Measurements from ENCODE around the gene LGALS9. TPM values are rescaled to one million over a fixed set of nuclear protein-coding genes. Genes with fewer than 3 reads are reported as not detected.

The LGALS9 gene
- total RNA-seq, 1 donor from 2014 or later: 0.54 TPM

DNA sequence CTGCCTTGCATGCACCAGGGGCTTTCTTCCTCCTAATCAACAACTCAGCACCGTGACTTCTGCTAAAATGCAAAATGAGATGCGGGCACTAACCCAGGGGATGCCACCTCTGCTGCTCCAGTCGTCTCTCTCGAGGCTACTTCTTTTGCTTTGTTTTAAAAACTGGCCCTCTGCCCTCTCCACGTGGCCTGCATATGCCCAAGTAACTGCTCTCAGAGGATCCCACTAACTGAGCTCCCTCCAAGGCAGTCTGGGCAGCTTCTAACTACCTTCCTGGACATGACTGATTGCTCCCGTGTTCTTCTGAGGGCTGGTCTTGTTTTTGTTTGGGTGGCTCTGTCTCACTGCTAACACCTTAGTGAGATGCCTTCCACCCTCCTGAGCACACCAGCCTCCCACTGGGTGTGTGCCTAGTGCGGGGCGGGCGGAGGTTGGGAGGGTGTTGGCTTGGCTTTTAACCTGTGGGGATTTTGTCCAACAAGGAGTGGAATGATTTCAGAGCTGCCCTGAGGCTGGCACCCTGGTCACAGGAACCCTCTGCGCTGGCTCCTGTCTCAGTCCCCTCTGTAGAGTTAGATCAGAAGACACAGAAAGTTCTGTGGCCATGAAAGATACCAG lies 8.9 kb upstream of the LGALS9 start:
- Histone ChIP-seq H2AFZ (replicated peaks) (no peak overlapping the region), H3K4me2 (no peak overlapping the region), H3K9me3 (ENCODE audit: low read depth) (no peaks in the 10 kb centered on the region), H3K27ac (no peak overlapping the region), H3K4me3 (no peak overlapping the region), H3K36me3 (no peaks in the 10 kb centered on the region), H3K79me2 (ENCODE audit: low read depth) (no peaks in the 10 kb centered on the region), H3K9ac (no peak overlapping the region), H4K20me1 (ENCODE audit: low read depth) (no peaks in the 10 kb centered on the region), H3K4me1 (peaks cover 5% of the 10 kb centered on the region), H3F3A (ENCODE audit: low read depth) (no peaks in the 10 kb centered on the region), H3K27me3 (no peaks in the 10 kb centered on the region)
- Mint-ChIP-seq H3K4me3 (no peak overlapping the region), H3K27me3 (ENCODE audit: insufficient read depth, low read depth) (no peaks in the 10 kb centered on the region), H3K4me1 (no peaks in the 10 kb centered on the region), H3K36me3 (peaks cover 6% of the 10 kb centered on the region), H3K27ac (no peak overlapping the region), H3K9me3 (no peaks in the 10 kb centered on the region)
- TF ChIP-seq EZH2 (IDR thresholded peaks at IDR 0.05) (no peak), EZH2phosphoT487 (IDR thresholded peaks at IDR 0.05) (no peak)
- TF ChIP-seq, protein P1, sequence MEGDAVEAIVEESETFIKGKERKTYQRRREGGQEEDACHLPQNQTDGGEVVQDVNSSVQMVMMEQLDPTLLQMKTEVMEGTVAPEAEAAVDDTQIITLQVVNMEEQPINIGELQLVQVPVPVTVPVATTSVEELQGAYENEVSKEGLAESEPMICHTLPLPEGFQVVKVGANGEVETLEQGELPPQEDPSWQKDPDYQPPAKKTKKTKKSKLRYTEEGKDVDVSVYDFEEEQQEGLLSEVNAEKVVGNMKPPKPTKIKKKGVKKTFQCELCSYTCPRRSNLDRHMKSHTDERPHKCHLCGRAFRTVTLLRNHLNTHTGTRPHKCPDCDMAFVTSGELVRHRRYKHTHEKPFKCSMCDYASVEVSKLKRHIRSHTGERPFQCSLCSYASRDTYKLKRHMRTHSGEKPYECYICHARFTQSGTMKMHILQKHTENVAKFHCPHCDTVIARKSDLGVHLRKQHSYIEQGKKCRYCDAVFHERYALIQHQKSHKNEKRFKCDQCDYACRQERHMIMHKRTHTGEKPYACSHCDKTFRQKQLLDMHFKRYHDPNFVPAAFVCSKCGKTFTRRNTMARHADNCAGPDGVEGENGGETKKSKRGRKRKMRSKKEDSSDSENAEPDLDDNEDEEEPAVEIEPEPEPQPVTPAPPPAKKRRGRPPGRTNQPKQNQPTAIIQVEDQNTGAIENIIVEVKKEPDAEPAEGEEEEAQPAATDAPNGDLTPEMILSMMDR (IDR thresholded peaks at IDR 0.05): no peak
- DNase-seq (ENCODE audit: low spot score): no peak

DNA sequence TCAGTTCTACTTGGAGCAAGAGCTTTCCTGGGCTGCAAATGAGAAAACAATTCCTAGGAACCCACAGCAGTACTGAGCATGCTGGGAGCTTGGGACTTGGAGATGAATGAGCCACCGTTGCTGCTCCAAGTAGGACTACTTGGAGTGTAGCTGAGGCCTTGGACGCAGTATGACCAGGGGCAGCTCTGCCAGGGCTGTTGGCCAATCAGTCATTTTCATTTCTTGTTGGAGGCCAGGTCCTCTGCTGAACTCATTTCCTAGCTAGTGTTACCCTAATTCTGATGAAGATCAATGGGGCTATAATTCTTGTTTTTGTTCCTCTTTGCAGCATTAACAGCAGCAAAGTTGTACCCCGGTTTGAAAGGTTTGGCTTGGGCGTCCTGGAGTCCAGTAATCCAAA lies 8.0 kb upstream of the LGALS9 start:
- TF ChIP-seq, protein P1 (IDR thresholded peaks at IDR 0.05): no peak
- TF ChIP-seq EZH2 (IDR thresholded peaks at IDR 0.05) (no peak), EZH2phosphoT487 (IDR thresholded peaks at IDR 0.05) (no peak)
- no peak overlapping the region for H3K9ac ChIP-seq
- no peaks in the 10 kb centered on the region for H4K20me1 ChIP-seq (ENCODE audit: low read depth)
- no peak overlapping the region for H2AFZ ChIP-seq (replicated peaks)
- H3K4me1 Mint-ChIP-seq: no peaks in the 10 kb centered on the region
- H3F3A ChIP-seq (ENCODE audit: low read depth): no peaks in the 10 kb centered on the region
- H3K9me3 Mint-ChIP-seq: no peaks in the 10 kb centered on the region
- H3K79me2 ChIP-seq (ENCODE audit: low read depth): no peaks in the 10 kb centered on the region
- H3K4me1 ChIP-seq: peaks cover 5% of the 10 kb centered on the region
- H3K27me3 Mint-ChIP-seq (ENCODE audit: insufficient read depth, low read depth): no peaks in the 10 kb centered on the region
- no peaks in the 10 kb centered on the region for H3K9me3 ChIP-seq (ENCODE audit: low read depth)
- H3K4me3 ChIP-seq: no peak overlapping the region
- H3K27me3 ChIP-seq: no peaks in the 10 kb centered on the region
- no peak overlapping the region for H3K4me3 Mint-ChIP-seq
- no peak overlapping the region for H3K4me2 ChIP-seq
- peaks cover 6% of the 10 kb centered on the region for H3K36me3 Mint-ChIP-seq
- H3K36me3 ChIP-seq: no peaks in the 10 kb centered on the region
- no peak overlapping the region for H3K27ac ChIP-seq
- no peak overlapping the region for H3K27ac Mint-ChIP-seq
- DNase-seq (ENCODE audit: low spot score): no peak

DNA sequence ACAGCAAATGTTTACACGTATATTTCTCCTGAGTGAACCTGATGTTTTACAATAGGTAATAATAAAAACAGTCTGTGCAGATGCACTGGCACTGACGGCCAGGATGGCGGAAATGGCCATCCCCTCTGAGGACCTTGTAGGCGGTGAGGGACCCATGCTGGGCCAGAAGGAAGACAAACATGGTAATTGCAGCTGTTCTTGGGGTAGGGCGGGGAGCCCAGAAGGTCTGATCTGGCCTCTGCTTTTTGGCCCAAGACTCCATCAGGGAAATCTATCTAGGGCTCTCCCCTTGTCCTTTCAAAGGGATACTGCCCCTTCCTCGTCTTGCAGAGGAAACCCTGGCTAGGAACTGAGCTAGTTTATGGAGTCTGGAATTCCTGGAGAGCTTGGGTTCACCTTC lies 7.4 kb upstream of the LGALS9 start:
- Histone ChIP-seq H2AFZ (replicated peaks) (no peak overlapping the region), H3K4me2 (no peak overlapping the region), H3K36me3 (no peaks in the 10 kb centered on the region), H3K27ac (no peak overlapping the region), H4K20me1 (ENCODE audit: low read depth) (no peaks in the 10 kb centered on the region), H3K9me3 (ENCODE audit: low read depth) (no peaks in the 10 kb centered on the region), H3K79me2 (ENCODE audit: low read depth) (no peaks in the 10 kb centered on the region), H3K27me3 (no peaks in the 10 kb centered on the region), H3K9ac (no peak overlapping the region), H3F3A (ENCODE audit: low read depth) (no peaks in the 10 kb centered on the region), H3K4me3 (no peak overlapping the region), H3K4me1 (peaks cover 5% of the 10 kb centered on the region)
- Mint-ChIP-seq H3K27ac (no peak overlapping the region), H3K4me1 (no peaks in the 10 kb centered on the region), H3K4me3 (no peak overlapping the region), H3K9me3 (no peaks in the 10 kb centered on the region), H3K36me3 (peaks cover 6% of the 10 kb centered on the region), H3K27me3 (ENCODE audit: insufficient read depth, low read depth) (no peaks in the 10 kb centered on the region)
- TF ChIP-seq, protein P1 (IDR thresholded peaks at IDR 0.05): no peak
- no peak for TF ChIP-seq EZH2 (IDR thresholded peaks at IDR 0.05)
- no peak for DNase-seq (ENCODE audit: low spot score)

All from neural progenitor cell (in vitro differentiated cells).